NCI-H2107 treated with DMSO at 0.1 percent for 48 hours (cell line): ENCODE measurements around the gene TFAP2C.
"Not testable (repeated sequence)": the region's sequence is repeated elsewhere in the genome, so short reads cannot be mapped to it uniquely, and the experiment has no call there.

Experiments used
- DNase-seq: peaks from one replicate; lab custom pipeline; 2025; ENCODE audit not compliant: unreplicated experiment; lab: John Stamatoyannopoulos, UW

TFAP2C gene

GRCh38 chr20:56637576-56637975 is 8.5 kb downstream of the TFAP2C start:
- no peak for DNase-seq

- no peak for DNase-seq
Observed at GRCh38 chr20:56646599-56646998, 17.5 kb downstream of the TFAP2C start.

- DNase-seq = no peak
Observed at GRCh38 chr20:56653211-56653610, 24.1 kb downstream of the TFAP2C start.

- no peak for DNase-seq
Observed at GRCh38 chr20:56656632-56657031, 27.5 kb downstream of the TFAP2C start.

GRCh38 chr20:56657879-56658278 is 28.8 kb downstream of the TFAP2C start:
- DNase-seq = no peak

- DNase-seq = not testable (repeated sequence)
Observed at GRCh38 chr20:56658341-56658947, 29.3 kb downstream of the TFAP2C start.

GRCh38 chr20:56663660-56664059 is 34.6 kb downstream of the TFAP2C start:
- DNase-seq = no peak

GRCh38 chr20:56664796-56665195 is 35.7 kb downstream of the TFAP2C start:
- DNase-seq = no peak

- DNase-seq = no peak
Observed at GRCh38 chr20:56665806-56666205, 36.7 kb downstream of the TFAP2C start.

GRCh38 chr20:56673450-56673849 is 44.3 kb downstream of the TFAP2C start:
- DNase-seq = no peak

GRCh38 chr20:56676001-56676400 is 46.9 kb downstream of the TFAP2C start:
- no peak for DNase-seq

- DNase-seq = no peak
Observed at GRCh38 chr20:56676679-56677078, 47.6 kb downstream of the TFAP2C start.

GRCh38 chr20:56683077-56683865 is 54.2 kb downstream of the TFAP2C start:
- no peak for DNase-seq

- no peak for DNase-seq
Observed at GRCh38 chr20:56685879-56686278, 56.8 kb downstream of the TFAP2C start.

GRCh38 chr20:56687061-56687460 is 58.0 kb downstream of the TFAP2C start:
- no peak for DNase-seq

- DNase-seq = no peak
Observed at GRCh38 chr20:56688106-56688505, 59.0 kb downstream of the TFAP2C start.
